Loucy (cell line): ENCODE measurements around the gene SLC35E1.

Source experiments
- CTCF ChIP-seq: fragments of 200-600 bp; sonication (generic); conservative IDR thresholded peaks from 2 replicates; pipeline ENCODE4 v1.5.1; 2014; ENCODE audit warnings: mild to moderate bottlenecking, antibody characterized with exemption, low read length
- EZH2phosphoT487 ChIP-seq: fragments of 200-600 bp; IDR thresholded peaks from 2 replicates; pipeline ENCODE4 v1.6.1; 2018; ENCODE audit warnings: antibody characterized with exemption, mild to moderate bottlenecking, moderate library complexity, borderline replicate concordance

DNA sequence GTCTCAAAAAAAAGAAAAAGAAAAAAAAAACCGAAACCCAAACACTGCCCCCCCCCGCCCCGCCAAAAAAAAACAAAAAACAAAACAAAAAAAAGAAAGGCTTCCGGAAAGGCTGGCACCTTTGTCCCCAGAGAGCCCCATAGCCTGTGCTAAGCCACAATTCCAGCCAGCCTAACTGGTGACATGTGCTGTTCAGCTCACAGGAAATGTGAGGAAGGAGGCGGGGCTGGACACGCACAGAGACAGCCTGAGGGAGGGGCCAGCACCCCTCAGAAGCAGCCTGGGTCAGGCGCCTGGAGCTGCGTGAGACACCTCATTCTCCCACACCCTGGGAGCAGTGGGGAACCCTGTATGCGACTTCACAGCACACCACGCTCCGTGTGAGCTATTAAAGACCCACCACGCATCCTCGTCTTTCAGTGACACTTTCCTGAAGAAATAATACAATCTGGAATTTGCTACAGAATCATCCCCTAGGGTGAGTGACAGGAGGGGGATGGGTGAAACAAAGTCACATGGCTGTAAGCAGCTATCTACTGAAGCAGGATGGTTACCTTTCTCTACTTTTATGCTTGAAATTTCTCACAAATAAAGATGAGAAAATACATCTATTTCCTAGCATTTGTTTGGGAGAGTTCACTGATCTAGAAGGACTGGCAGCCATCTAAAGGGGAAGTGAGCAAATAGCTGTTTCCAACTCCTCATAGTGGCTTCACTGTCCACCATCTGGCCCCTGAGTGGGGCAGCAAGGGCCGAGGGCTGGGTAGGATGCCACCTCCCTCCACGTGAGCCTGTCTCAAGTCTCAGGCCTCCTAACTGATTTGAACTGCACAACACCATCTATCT, 12.3 kb upstream of the SLC35E1 start:
- TF ChIP-seq CTCF (no peak), EZH2phosphoT487 (no peak)
